Right atrium auricular region (tissue), 2 donors: Measurements from ENCODE around the gene C18orf54. TPM values are rescaled to one million over a fixed set of nuclear protein-coding genes. Genes with fewer than 3 reads are reported as not detected.

ENCODE experiments used
- DNase-seq: peaks from one replicate; pipeline ENCODE4 v3.0.0-alpha.2; 2019; ENCODE audit warnings: low spot score
- H3K27ac ChIP-seq, 2 donors: fragments of 200-600 bp; sonication (generic); 1 replicate in 1 of 2; 2 replicates in 1 of 2; pipeline ENCODE4 v1.5.1; 2016 to 2019
- H3K27me3 ChIP-seq, 2 donors: fragments of 200-600 bp; sonication (generic); one replicate each; pipeline versions ENCODE4 v1.5.1 to v1.6.0; 2017 to 2019
- H3K36me3 ChIP-seq: fragments of 200-600 bp; sonication (generic); one replicate; pipeline ENCODE4 v1.5.1; 2016
- H3K4me1 ChIP-seq, 2 donors: fragments of 200-600 bp; sonication (generic); one replicate each; pipeline versions ENCODE4 v1.5.1 to v1.6.0; 2017 to 2019
- H3K4me3 ChIP-seq, 2 donors: fragments of 200-600 bp; sonication (generic); 1 replicate in 1 of 2; 2 replicates in 1 of 2; pipeline ENCODE4 v1.5.1; 2017 to 2019; ENCODE audit warnings: mild to moderate bottlenecking in 1 of 2, moderate library complexity in 1 of 2
- H3K9me3 ChIP-seq, 2 donors: fragments of 200-600 bp; sonication (generic); one replicate each; pipeline ENCODE4 v1.5.1; 2019
- CTCF ChIP-seq, 2 donors: fragments of 200-600 bp; sonication (generic); IDR thresholded peaks; one replicate each; pipeline ENCODE4 v1.5.1; 2019; ENCODE audit warnings: antibody characterized with exemption in 2 of 2
- total RNA-seq, 2 donors: library from RNA; depleted of rRNA; stranded (reverse); fragments of >200 nt; gene quantifications; one replicate each; pipeline ENCODE4 v1.1.0, GENCODE V29; 2016

Gene C18orf54
- total RNA-seq, 2 donors from 2014 or later: 0.41 to 0.86 TPM

GRCh38 chr18:54329787-54330186, 27.9 kb upstream of the C18orf54 start:
- H3K27me3 ChIP-seq: no peaks in the 10 kb centered on the region
- no peaks in the 10 kb centered on the region for H3K9me3 ChIP-seq
- no peak for TF ChIP-seq CTCF (IDR thresholded peaks at IDR 0.05)
- H3K36me3 ChIP-seq: no peaks in the 10 kb centered on the region
- H3K4me1 ChIP-seq: no peaks in the 10 kb centered on the region
- H3K4me3 ChIP-seq: no peak overlapping the region
- H3K27ac ChIP-seq: no peak overlapping the region
- DNase-seq: no peak

DNA sequence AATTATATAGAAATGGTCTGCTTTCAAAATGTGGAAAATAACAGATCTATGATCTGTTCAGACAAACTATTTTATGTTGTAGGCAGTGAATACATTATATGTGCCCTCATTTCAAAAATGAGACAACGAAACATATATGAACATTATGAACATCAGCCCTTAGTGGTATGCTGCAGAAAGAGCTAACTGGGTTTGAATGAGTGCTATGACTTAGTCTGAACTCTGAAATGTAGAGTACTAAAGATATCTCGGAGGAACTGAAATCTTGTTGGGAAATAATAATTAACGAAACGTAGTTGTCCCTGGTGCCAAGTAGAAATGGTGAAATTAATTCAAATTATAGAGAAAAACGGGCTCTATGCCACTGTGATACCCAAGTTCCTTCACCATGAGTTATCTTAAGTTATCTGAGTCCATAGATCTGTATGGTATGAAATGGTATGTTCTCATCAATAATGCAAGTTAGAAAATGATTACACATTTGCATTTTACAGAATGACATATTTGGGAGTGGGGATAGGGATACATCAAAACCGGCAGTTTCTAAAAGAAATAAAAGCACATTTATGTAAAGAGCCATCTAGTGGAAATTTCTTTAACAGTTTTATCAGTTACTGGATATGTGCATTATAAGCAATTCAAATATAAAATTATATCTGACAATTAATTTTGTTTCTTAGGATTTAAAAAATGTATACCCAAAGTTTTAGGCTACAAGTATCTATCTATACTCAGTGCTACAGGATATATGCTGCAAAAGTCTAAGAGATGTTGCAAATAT, 26.7 kb upstream of the C18orf54 start:
- no peaks in the 10 kb centered on the region for H3K36me3 ChIP-seq
- H3K9me3 ChIP-seq: no peaks in the 10 kb centered on the region
- H3K4me3 ChIP-seq: no peak overlapping the region
- no peak overlapping the region for H3K27ac ChIP-seq
- DNase-seq: no peak
- no peaks in the 10 kb centered on the region for H3K27me3 ChIP-seq
- H3K4me1 ChIP-seq: no peaks in the 10 kb centered on the region
- TF ChIP-seq CTCF (IDR thresholded peaks at IDR 0.05): peak in 1 of 2 donors; percentile 21

GRCh38 chr18:54335638-54336173, 22.0 kb upstream of the C18orf54 start:
- Histone ChIP-seq H3K27ac (no peak overlapping the region), H3K27me3 (no peaks in the 10 kb centered on the region), H3K36me3 (no peaks in the 10 kb centered on the region), H3K4me1 (no peaks in the 10 kb centered on the region), H3K9me3 (no peaks in the 10 kb centered on the region), H3K4me3 (no peak overlapping the region)
- DNase-seq: no peak
- TF ChIP-seq CTCF (IDR thresholded peaks at IDR 0.05): no peak

- H3K36me3 ChIP-seq: no peaks in the 10 kb centered on the region
- no peaks in the 10 kb centered on the region for H3K9me3 ChIP-seq
- TF ChIP-seq CTCF (IDR thresholded peaks at IDR 0.05): no peak
- no peaks in the 10 kb centered on the region for H3K4me1 ChIP-seq
- H3K27me3 ChIP-seq: no peaks in the 10 kb centered on the region
- no peak for DNase-seq
- no peak overlapping the region for H3K4me3 ChIP-seq
- H3K27ac ChIP-seq: no peak overlapping the region
Measured at GRCh38 chr18:54338230-54338629, 19.5 kb upstream of the C18orf54 start.

- no peak for DNase-seq
- no peak for TF ChIP-seq CTCF (IDR thresholded peaks at IDR 0.05)
- Histone ChIP-seq H3K9me3 (no peaks in the 10 kb centered on the region), H3K4me3 (no peak overlapping the region), H3K27me3 (no peaks in the 10 kb centered on the region), H3K36me3 (no peaks in the 10 kb centered on the region), H3K27ac (no peak overlapping the region), H3K4me1 (no peaks in the 10 kb centered on the region)
Measured at GRCh38 chr18:54351186-54351585, 6.5 kb upstream of the C18orf54 start.
